NCI-H2081 treated with DMSO at 0.1 percent for 48 hours (cell line): Measurements from ENCODE around the gene FXR1.
A peak's percentile ranks its signal among the peaks of the same experiment; 100 is the strongest.
"Not testable (repeated sequence)": the region's sequence is repeated elsewhere in the genome, so short reads cannot be mapped to it uniquely, and the experiment has no call there.

Experiments used
- DNase-seq: peaks from one replicate; lab custom pipeline; 2025; lab: John Stamatoyannopoulos, UW

FXR1 gene

GRCh38 chr3:180934638-180935037, 22.2 kb downstream of the FXR1 start:
- no peak for DNase-seq

- DNase-seq, result no peak
These were observed 28.4 kb downstream of the FXR1 start for GRCh38 chr3:180940826-180941225.

GRCh38 chr3:180947761-180948390, 35.4 kb downstream of the FXR1 start:
- DNase-seq, result no peak

- DNase-seq, result no peak
These were observed 47.2 kb downstream of the FXR1 start for GRCh38 chr3:180959691-180960090.

- DNase-seq, result no peak
These were observed 48.6 kb downstream of the FXR1 start for GRCh38 chr3:180961087-180961486.

GRCh38 chr3:180961552-180961951, 49.1 kb downstream of the FXR1 start:
- DNase-seq, result no peak

GRCh38 chr3:180962530-180962929, 50.1 kb downstream of the FXR1 start:
- no peak for DNase-seq

- DNase-seq, result no peak
These were observed 58.5 kb downstream of the FXR1 start for GRCh38 chr3:180970931-180971330.

GRCh38 chr3:180973543-180973942, 61.1 kb downstream of the FXR1 start:
- DNase-seq, result no peak

- no peak for DNase-seq
These were observed 61.8 kb downstream of the FXR1 start for GRCh38 chr3:180974286-180974685.

GRCh38 chr3:180977498-180977897, 65.0 kb downstream of the FXR1 start:
- no peak for DNase-seq

GRCh38 chr3:180979961-180980360, 67.5 kb downstream of the FXR1 start:
- no peak for DNase-seq

GRCh38 chr3:180980611-180981010, 68.1 kb downstream of the FXR1 start:
- DNase-seq, result no peak

- DNase-seq, result no peak
These were observed 69.4 kb downstream of the FXR1 start for GRCh38 chr3:180981912-180982311.

GRCh38 chr3:180983136-180983535, 70.7 kb downstream of the FXR1 start:
- DNase-seq, result no peak

GRCh38 chr3:180986366-180986765, 73.9 kb downstream of the FXR1 start:
- not testable (repeated sequence) for DNase-seq

- DNase-seq, result no peak
These were observed 74.9 kb downstream of the FXR1 start for GRCh38 chr3:180987344-180987743.

GRCh38 chr3:180989291-180990163, 77.1 kb downstream of the FXR1 start, which contains the start of gene DNAJC19:
Gene DNAJC19 (minus strand): TSS chr3:180989736. CDS start chr3:180989602, 134 bp downstream.
- peak; percentile 97 for DNase-seq

- DNase-seq, result no peak
These were observed 78.0 kb downstream of the FXR1 start for GRCh38 chr3:180990505-180990904.

GRCh38 chr3:180996415-180996932, 84.0 kb downstream of the FXR1 start:
- no peak for DNase-seq

GRCh38 chr3:181002331-181002730, 89.9 kb downstream of the FXR1 start:
- DNase-seq, result not testable (repeated sequence)

GRCh38 chr3:181003469-181003868, 91.0 kb downstream of the FXR1 start:
- not testable (repeated sequence) for DNase-seq

- DNase-seq, result no peak
These were observed 94.1 kb downstream of the FXR1 start for GRCh38 chr3:181006541-181006940.
